ENCODE data around the gene LIME1.
A peak's percentile ranks its signal among the peaks of the same experiment; 100 is the strongest.

The LIME1 gene

DNA sequence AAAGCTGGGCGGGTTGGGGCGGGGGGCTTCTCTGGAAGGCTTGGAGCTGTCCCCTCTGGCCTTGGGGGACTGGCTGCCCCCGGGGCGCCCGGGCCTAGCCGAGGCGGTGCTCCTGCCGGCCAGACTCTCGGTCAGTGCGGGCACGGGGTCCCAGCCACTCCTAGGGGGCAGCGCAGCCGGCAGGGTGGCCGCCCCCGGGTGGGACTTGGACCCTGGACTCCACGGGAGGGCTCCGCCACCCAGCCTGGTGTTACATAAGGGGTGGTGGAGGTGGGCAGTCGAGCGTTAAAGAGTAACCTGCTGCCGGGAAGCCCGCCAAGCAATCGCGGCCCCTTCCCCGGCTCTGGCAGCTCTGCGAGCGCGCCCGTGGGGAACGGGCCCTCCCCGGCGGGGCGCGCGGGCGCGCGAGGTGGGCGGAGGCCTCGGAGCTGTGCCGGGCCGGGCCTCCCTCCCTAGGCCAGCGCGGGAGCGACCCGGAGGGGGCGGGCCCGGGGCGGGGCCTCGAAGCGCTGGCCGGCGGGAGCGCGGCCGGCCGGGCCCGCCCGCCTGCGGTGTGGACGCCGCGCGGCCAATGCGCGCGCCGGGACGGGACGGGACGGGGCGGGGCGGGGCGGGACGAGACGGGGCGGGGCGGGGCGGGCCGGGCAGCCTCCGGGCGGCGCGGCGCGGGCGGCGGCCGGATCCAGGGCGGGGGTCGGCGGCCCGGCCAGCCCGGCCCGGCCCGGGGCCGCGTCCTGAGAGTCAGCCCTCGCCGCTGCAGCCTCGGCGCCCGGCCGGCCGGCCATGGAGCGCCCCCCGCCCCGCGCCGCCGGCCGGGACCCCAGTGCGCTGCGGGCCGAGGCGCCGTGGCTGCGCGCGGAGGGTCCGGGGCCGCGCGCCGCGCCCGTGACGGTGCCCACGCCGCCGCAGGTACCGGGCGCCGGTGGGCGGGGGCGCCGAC lies 2.9 kb downstream of the LIME1 start, which contains the start of gene SLC2A4RG:
Gene SLC2A4RG (plus strand): TSS at position 647 of the 940 bp plus-strand sequence. CDS start 137 bp downstream, at position 784.
- peak; percentile 78 for DNase-seq

DNA sequence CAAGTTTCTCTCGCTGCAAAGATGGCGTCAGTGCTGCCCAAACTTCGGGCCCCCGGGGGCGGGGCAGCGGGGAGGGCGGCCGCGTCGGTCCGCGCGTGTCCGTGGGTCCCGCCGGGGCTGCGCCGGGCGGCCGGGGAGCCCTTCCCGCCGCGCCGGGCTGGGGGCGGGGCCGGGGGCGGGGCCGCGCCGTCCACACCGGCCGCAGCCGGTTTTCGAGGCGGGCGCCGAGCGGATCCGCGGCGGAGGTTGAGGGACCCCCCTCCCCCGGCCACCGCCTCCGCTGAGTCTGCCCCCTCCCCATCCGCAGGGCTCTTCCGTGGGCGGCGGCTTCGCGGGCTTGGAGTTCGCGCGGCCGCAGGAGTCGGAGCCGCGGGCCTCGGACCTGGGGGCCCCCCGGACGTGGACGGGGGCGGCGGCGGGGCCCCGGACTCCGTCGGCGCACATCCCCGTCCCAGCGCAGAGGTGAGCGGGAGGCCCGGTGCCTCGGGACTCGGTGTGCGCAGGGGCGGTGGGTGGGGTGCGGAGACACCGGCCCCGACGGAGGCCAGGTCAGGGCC lies 3.7 kb downstream of the LIME1 start:
- DNase-seq: peak; percentile 47

DNA sequence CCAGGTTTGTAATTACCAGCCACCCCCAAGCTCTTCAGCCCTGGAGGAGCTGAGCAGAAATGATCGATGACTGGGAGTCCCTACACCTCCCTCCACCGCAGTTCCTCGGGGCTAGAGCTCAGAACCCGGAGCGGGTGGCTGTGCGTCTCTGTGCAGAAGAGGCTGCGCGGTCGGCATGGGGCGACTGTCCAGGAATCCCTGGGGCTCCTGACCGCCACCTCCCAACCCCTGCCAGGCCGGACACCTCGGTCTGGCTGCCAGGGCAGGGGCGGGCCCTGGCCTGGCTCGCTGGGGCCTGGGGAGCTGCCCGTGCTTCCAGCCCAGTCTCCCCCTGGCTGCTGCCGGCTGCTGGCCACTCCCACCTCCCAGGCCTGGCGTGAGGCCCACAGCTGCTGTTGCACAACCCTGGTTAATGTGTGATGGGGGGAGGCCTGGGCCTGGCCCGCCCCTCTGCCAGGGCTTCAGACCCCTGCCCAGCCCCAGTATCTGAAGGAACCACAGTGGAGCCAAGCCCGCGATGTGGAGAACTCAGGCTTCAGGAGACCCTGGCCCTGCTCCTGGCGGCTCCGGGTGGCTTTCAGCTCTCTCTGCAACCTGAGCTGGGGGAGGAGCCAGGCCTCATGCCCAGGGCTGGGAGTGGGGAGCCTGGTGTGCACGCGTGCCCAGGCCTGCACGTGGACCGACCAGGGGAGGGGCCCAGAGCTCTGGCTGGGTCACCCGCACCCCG lies 4.3 kb downstream of the LIME1 start:
- DNase-seq: peak; percentile 88

DNA sequence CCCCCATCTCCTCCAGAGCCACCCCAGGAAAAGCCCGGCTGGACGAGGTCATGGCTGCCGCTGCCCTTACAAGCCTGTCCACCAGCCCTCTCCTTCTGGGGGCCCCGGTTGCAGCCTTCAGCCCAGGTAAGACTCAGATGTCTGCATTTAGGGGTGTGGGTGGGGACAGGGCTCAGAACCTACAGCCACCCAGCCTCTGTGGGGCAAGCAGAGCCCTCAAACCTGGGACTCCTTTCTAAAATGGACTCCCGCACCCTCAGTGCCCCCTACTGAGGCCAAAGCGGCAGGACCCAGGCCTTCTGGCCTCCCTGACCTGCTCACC lies 4.9 kb downstream of the LIME1 start:
- DNase-seq: no peak

DNA sequence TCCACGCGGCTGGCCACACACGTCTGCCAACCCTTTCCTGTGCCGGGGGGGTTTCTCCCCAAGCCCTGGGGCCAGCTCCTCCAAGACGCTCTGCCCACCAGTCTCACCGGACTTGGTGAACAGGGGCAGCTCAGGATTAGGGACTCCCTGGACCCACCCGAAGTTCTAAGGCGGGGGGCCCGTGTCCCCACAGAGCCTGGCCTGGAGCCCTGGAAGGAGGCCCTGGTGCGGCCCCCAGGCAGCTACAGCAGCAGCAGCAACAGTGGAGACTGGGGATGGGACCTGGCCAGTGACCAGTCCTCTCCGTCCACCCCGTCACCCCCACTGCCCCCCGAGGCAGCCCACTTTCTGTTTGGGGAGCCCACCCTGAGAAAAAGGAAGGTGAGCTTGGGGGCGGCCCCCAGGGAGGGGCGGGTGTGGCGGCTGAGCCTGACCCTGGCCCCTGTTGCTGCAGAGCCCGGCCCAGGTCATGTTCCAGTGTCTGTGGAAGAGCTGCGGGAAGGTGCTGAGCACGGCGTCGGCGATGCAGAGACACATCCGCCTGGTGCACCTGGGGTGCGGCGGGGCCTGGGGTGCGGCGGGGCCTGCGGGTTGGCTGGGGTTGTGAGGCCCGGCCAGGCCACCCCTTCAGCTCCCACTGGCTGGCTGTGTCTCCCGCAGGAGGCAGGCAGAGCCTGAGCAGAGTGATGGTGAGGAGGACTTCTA lies 5.4 kb downstream of the LIME1 start:
- no peak for DNase-seq

DNA sequence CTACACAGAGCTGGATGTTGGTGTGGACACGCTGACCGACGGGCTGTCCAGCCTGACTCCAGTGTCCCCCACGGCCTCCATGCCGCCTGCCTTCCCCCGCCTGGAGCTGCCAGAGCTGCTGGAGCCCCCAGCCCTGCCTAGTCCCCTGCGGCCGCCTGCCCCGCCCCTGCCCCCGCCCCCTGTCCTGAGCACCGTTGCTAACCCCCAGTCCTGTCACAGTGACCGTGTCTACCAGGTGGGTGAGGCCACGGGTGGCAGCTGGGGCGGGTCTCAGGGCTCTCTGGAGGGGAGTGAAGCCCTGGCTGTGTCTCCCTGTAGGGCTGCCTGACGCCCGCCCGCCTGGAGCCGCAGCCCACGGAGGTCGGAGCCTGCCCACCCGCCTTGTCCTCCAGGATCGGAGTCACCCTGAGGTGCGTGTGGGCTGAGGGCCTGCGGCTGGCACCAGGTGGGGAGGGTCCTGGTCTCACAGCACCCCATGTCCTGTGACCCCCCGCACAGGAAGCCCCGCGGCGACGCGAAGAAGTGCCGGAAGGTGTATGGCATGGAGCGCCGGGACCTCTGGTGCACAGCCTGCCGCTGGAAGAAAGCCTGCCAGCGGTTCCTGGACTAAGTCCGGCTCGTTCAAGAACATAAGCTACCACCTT lies 6.0 kb downstream of the LIME1 start:
- DNase-seq: no peak

DNA sequence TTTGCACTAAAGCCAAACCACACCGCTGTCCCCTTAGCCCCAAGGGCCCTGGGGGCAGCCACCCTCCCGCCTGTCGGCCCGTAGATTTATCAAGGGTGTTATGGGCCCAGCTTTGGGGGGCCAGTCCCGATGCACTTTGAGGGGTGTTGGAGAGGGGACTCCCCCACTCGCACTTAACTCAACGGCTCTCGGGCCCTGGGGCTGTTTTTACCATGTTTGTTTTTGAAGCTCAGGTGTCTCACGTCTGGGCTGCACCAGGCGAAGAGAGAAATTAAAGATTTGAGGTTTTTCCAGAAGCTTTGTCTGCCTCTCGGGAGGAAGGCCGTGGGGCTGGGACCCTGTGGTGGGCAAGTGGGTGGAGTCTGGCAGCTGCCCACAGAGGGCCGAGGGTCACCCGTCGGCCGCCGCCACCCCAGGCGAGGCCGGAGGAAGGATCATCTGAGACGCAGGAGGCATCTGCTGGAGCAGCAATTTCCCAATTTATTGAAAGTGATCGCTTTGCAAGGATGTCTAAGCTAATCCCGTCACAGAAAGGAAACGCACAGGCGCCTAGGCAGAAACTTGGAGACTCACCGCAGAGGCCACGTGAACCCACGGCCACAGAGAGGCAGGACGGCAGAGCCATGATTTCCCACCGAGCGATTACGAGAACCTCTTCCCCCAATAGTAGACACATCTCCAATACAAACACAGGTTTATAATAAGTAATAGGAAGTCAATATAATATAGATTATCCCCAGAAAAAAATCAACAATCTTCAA lies 6.9 kb downstream of the LIME1 start:
- no peak for DNase-seq

DNA sequence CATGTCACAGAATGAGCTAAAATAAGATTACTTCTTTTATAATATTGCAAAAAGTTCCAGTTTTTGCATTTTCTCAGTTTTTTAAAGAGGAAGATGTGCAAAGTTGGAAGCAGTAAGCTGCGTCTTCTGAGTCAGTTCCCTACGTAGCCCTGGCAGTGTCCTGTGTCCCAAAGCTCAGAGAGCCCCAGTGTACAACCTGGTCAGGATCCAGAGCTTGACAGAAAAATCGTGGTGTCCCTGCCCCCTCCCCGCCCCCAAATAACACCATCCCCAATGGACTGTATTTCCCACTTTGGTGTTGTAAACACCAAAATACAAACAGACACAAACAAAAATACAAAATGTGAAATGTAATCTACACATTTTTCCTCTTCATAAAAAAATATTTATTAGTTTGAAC lies 7.7 kb downstream of the LIME1 start:
- no peak for DNase-seq

DNA sequence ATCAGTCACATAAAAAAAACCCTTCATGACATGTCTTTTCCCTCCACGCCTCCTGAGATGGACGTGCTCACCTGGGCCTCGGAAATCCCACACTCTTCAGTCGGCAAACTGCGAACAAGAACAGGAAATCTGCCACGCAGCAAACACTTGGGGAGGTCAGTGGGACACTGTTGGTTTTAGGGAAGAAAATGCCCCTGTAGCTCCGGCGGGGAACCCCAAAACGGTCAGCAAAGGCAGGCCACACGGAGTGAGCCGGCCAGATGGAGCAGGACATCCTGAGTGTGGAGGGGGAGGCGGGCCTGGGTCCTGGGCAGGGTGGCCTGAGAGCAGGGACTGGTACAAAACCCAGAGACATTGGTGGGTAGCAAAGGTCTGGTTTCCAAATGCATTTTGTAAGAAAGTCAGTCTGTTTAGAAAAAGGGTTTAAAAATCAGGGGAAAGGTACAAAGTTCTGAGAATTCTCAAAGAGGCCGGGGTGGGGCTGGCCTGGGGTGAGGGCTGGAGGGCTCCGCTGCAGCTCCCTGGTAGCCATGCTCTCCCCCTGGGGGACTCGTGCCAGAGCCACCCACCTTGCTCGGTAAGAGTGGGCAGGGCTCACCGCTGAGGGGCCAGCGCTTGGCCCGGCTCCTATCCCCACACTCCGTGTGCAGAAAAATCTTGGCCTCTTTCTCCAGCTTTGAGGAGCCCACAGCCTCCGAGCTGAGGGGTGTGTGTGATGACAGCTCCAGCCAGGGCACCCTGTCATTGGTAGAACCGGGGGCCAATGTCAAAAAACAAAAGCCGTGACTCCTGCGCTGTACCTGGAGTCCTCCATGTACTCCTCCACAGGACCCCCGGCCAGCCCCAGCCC lies 8.3 kb downstream of the LIME1 start:
- DNase-seq: no peak

DNA sequence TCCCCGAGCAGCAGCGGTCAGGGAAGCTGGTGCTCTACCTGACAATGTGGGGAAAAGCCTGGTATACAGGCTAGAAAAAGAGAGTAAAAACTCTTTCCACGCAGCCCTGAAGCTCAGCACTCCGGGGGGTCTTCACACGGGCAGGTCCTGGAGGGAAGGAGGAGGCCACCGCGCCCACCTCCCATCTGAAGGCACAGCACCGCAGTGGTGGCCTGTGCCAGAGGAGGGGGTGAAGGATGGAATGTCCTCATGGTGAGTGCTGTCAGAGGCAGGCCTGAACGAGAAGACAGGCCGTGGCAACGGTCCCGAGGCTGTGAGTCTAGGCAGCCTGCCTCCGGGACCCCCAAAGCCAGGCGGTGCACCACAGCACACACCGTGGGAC lies 9.0 kb downstream of the LIME1 start:
- DNase-seq: no peak

DNA sequence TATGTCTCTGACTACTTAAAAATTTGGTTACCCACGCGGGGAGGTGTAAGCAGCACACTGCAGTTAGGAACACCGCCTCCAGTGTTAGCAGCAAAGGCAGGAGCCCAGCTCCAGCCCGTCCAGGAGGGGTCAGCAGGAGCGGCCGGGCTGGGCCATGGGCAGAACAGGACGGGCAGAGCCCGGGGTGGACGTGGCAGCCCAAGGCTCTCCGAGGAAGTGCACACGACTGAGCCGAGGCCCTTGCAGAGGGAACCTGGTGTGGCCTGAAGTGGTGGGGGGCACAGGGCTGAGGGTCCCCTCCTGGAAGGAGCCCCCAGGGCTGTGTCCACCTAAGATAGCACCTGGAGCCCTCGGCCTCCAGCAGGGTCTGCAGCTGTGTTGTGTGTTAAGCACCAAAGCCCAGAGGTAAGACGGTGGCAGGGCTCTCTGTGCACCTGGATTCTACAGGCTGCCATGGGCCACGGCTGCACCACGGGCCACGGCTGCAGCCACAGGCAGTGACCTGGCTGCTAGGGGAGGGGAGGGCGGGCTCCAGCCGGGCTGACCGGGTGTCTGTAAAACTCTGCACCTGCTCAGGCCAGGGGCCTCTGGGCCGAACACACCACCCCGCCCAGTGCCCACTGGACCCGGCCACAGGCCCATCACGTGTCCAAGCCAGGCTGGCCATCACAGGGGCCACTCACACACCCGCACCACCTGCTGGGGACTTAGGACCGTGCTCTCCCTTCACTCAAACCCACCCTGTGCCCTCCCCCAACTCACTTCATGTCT lies 9.7 kb downstream of the LIME1 start:
- no peak for DNase-seq

DNA sequence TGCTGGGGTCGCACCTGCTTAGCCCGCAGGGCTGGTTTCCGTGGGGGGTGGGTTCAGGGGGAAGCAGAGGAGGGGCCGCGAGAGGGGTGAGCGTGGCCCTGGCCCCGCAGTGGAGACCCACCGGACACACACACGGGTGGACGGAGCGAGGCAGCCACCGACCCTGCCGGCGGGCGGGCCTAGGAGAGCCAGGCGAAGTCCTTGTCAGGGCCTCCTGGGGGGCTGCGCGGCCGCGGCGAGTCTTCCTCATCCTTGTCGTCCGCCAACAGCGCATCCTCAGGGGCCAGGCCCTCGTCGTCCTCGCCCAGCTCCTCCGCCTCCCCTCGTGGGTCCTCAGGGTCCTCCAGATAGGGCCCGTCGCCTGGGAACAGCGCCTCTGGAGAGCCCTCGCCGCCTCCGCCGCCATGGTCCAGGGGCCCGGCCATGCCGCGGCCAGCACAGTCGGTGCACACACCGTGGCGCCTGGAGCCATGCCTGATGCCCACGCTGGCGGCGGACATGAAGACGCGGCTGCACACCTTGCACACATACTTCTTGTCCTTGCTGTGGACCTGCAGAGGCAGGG lies 10.4 kb downstream of the LIME1 start:
- no peak for DNase-seq

DNA sequence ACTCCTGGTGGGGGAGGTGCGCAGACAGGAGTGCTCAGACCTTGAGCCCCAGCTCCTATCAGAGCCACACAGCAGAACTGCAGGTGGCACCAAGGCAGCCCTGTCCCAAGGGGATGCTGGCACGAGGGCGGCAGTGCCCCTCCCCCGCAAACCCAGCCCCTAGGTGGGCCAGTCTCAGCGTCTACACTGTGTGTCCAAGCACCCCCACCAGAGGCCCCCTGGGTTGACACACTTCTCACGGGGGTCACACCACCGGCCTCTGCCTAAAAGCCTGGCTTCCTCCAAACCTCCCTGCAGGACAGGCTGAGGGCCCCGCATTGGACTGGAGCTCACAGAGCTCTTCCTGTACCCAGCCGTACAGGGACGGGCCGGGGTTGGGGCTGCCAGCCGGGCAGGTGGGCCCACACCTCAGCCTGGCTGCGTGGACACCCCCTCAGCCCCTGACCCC lies 11.2 kb downstream of the LIME1 start:
- no peak for DNase-seq

DNA sequence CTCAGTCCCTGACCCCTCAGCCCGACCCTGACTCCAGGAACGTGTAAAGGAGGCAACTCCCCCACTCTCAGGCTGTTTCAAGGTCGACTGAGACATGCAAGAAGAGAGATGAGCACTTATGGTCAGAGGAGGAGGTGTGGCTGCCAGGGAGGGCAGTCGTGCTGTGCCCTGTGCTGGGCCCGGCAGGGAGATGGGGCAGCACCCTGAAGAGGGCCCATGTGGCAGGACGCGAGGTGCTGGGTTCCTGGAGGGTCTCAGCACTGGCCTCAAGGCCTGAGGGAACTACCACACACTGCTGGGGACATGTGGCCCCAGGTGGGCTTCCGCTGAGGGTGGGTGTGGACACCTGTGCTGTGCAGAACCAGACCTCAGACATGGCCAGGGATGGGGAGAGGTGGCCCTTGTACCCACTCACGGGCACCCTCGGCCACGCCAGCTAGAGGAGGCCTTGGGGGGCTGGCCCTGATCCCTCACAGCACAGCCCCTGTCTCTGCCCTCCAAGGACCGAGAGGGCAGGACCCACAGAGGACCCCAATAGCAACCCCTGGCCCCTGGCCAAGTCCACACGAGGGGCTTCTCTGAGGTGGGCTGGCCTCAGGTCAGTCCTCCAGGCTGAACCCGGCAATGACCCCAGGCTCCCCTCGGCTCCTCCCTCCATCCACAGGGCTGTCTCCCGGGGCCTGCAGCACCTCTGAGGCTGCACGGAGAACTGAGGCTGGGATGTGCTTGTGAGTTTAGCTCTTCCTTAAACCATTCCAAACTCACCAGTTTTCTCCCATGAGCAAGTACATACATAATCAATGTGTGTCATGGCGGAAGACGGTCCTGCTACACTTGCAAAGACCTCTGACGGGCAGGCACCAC lies 11.8 kb downstream of the LIME1 start:
- DNase-seq: no peak

DNA sequence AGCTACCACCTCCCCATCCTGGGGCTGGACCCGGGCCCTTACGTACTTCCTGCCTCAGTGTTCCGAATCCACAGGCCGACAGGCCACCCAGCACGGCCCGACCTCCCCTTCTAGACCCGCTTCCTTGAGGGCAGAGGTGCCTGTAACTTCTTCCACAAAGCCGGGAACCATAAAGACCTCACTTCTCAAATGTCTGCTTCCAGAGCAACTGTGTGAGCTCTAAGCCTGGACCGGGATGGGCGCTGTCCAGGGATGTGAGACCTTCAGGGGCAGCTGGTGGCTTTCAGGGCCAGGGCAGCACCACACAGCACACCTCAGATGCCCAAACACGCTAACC lies 12.4 kb downstream of the LIME1 start:
- no peak for DNase-seq

DNA sequence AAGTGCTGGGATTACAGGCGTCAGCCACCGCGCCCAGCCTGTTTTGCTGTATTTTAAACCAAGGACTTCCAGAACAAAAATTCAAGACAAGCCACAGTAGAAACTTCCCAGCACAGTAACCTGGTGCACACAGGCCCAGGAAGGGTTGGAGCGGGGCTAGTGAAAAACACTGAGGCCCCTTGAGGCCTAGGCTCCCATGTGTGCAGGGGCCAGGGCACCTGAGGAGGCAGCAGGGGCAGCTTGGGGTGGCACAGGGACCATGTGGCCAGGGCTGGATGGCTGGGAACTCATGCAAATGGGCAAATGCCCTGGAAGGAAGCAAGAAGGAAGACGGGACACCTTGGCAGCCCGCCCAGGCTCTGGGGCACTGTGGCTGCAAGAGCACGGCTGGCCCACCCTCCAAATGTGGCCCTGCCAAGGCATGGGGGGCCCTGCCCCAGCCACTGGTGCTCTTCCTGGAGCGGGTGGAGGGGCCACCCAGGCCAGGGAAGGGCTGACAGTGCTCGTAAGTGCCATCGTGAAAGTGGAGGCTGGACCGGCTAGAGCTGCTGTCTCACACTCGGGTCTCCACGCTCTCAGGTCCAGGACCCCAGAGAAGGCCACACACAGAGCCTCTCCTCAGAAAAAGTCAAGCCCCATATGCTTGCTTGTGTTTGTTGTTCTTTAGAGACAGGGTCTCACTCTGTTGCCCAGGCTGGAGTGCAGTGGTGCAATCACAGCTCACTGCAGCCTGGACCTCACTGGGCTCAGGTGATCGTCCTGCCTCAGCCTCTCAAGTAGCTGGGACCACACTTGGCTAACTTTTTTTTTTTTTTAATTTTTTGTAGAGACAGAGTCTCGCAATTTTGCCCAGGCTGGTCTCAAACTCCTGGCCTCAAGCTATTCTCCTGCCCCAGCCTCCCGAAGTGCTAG lies 13.4 kb downstream of the LIME1 start:
- DNase-seq: no peak

DNA sequence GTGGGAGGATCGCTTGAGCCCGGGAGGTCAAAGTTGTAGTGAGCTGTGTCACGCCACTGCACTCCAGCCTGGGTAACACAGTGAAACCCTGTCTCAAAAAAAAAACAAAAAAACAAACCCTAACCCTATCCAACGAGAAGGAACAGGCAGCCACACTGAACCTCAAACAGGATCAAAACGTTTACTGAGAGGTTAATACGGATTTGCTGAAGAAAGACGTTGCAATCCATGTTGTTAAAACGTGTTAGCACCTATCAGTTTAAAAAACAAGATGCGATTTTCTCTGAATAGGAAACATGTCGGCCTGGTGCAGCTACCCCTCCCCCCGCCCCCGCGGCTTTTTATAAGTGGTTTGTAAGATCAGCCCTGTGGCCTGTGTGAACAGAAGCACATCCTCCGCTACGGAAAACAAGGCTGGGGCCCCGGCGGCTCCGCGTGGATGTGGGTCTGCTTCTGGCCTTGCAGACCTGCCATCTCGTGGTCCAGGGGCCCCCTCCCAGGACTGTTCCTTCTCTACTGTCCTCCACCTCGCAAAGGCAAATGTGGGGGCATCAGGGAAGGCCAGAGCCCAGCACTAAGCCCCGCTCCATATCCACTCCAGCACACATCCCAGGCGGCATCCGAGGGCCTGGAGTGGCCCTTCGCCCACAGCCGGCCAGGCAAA lies 14.5 kb downstream of the LIME1 start:
- no peak for DNase-seq
